Measurements from ENCODE around the gene HOXC12. TPM values are rescaled to one million over a fixed set of nuclear protein-coding genes. Genes with fewer than 3 reads are reported as not detected.

Gene HOXC12
- total RNA-seq, result not detected in 2 replicates

GRCh38 chr12:53954694-53955035, at the start of gene HOXC12:
Gene HOXC12, plus strand, starts transcription at chr12:53954903. Its CDS starts 27 bp downstream, at chr12:53954930.

GRCh38 chr12:53938326-53939140, 16.2 kb upstream of the HOXC12 start, which contains the start of gene HOXC13:
Gene HOXC13, plus strand, starts transcription at chr12:53938831. Its CDS starts 76 bp downstream, at chr12:53938907.

GRCh38 chr12:53972722-53973235, 18.1 kb downstream of the HOXC12 start, which contains the start of gene HOXC11:
Gene HOXC11, plus strand, starts transcription at chr12:53973126. Its CDS starts 116 bp downstream, at chr12:53973242.

GRCh38 chr12:53974084-53975063, 19.7 kb downstream of the HOXC12 start, which contains the start of gene HOTAIR:
Gene HOTAIR, minus strand, starts transcription at chr12:53974954.

GRCh38 chr12:53984901-53985691, 30.4 kb downstream of the HOXC12 start, which contains the start of gene HOXC10:
Gene HOXC10, plus strand, starts transcription at chr12:53985146. Its CDS starts 114 bp downstream, at chr12:53985260.

GRCh38 chr12:54000116-54001114, 45.7 kb downstream of the HOXC12 start, which contains the start of gene HOXC9:
Gene HOXC9, plus strand, starts transcription at chr12:54000161. Its CDS starts 28 bp downstream, at chr12:54000189.

Other genes starting within 250 kb of the HOXC12 start
- gene CALCOCO1, start 227.5 kb upstream of the HOXC12 start, total RNA-seq, result 148 and 205 TPM in 2 replicates
- gene CISTR, start 202.9 kb upstream of the HOXC12 start, total RNA-seq, result not detected in 2 replicates
- not detected in 2 replicates for gene HOXC13, start 16.1 kb upstream of the HOXC12 start, total RNA-seq
- not detected in 2 replicates for gene HOXC11, start 18.2 kb downstream of the HOXC12 start, total RNA-seq
- not detected in 2 replicates for gene HOTAIR, start 20.1 kb downstream of the HOXC12 start, total RNA-seq
- gene HOXC10, start 30.2 kb downstream of the HOXC12 start, total RNA-seq, result not detected in 2 replicates
- 0.52 and 0.63 TPM in 2 replicates for gene HOXC9, start 45.3 kb downstream of the HOXC12 start, total RNA-seq
- 0.09 and 0.16 TPM in 2 replicates for gene HOXC8, start 54.1 kb downstream of the HOXC12 start, total RNA-seq
- 0.16 and 0.43 TPM in 2 replicates for gene HOXC6, start 73.5 kb downstream of the HOXC12 start, total RNA-seq
- gene HOXC5, start 78.1 kb downstream of the HOXC12 start, total RNA-seq, result 0.16 and 0.17 TPM in 2 replicates
- gene HOXC4, start 98.9 kb downstream of the HOXC12 start, total RNA-seq, result 0.16 TPM in 1 of 2 replicates, not detected in the other
- 16.5 and 21.8 TPM in 2 replicates for gene SMUG1, start 234.1 kb downstream of the HOXC12 start, total RNA-seq

Data from bronchial smooth muscle cell (primary cell).